Progenitor cell of endocrine pancreas (in vitro differentiated cells): ENCODE data around the gene ADAMTS7. TPM values are rescaled to one million over a fixed set of nuclear protein-coding genes. Genes with fewer than 3 reads are reported as not detected.
"Not testable (repeated sequence)": the region's sequence is repeated elsewhere in the genome, so short reads cannot be mapped to it uniquely, and the experiment has no call there.

Experiments used
- DNase-seq: peaks from one replicate; pipeline ENCODE4 v3.0.0; 2021; ENCODE audit warnings: low spot score; ENCODE audit not compliant: unreplicated experiment
- H3K27ac Mint-ChIP-seq: 2 replicates; pipeline ENCODE4 v1.8.0; 2021; ENCODE audit warnings: mild to moderate bottlenecking, moderate library complexity, mixed read lengths
- H3K27me3 Mint-ChIP-seq: 2 replicates; pipeline ENCODE4 v1.8.0; 2021; ENCODE audit warnings: mixed read lengths
- H3K36me3 Mint-ChIP-seq: 2 replicates; pipeline ENCODE4 v1.8.0; 2022; ENCODE audit warnings: mixed read lengths; ENCODE audit not compliant: insufficient read depth
- H3K4me1 Mint-ChIP-seq: 2 replicates; pipeline ENCODE4 v1.8.0; 2021; ENCODE audit warnings: low read depth, mixed read lengths
- H3K4me3 Mint-ChIP-seq: 2 replicates; pipeline ENCODE4 v1.8.0; 2021; ENCODE audit warnings: low read depth, mild to moderate bottlenecking, moderate library complexity, mixed read lengths
- H3K9me3 Mint-ChIP-seq: 2 replicates; pipeline ENCODE4 v1.8.0; 2021; ENCODE audit warnings: low read depth, mixed read lengths
- CTCF ChIP-seq: fragments of 200-600 bp; sonication (generic); IDR thresholded peaks from one replicate; pipeline ENCODE4 v1.5.0; 2021; ENCODE audit warnings: antibody characterized with exemption, mild to moderate bottlenecking; ENCODE audit not compliant: unreplicated experiment
- total RNA-seq: library from RNA; stranded (reverse); gene quantifications from 2 replicates; pipeline ENCODE4 v1.2.1, GENCODE V29; 2021

The ADAMTS7 gene
- total RNA-seq, 1 donor from 2014 or later: 127 TPM

- H3K9me3 Mint-ChIP-seq: no peaks in the 10 kb centered on the region
- no peaks in the 10 kb centered on the region for H3K4me1 Mint-ChIP-seq
- H3K4me3 Mint-ChIP-seq: no peak overlapping the region
Observed at GRCh38 chr15:78767331-78767951, 43.8 kb downstream of the ADAMTS7 start.

GRCh38 chr15:78766641-78767071, 44.6 kb downstream of the ADAMTS7 start:
- not testable (repeated sequence) for H3K27me3 Mint-ChIP-seq, H3K27ac Mint-ChIP-seq, H3K4me1 Mint-ChIP-seq, DNase-seq, H3K4me3 Mint-ChIP-seq, H3K36me3 Mint-ChIP-seq, H3K9me3 Mint-ChIP-seq

More at GRCh38 chr15:78767331-78767951, 43.8 kb downstream of the ADAMTS7 start:
- H3K36me3 Mint-ChIP-seq: peaks cover 2% of the 10 kb centered on the region
- no peak overlapping the region for H3K27ac Mint-ChIP-seq
- H3K27me3 Mint-ChIP-seq: no peaks in the 10 kb centered on the region
- DNase-seq: no peak
- TF ChIP-seq CTCF: no peak

GRCh38 chr15:78766041-78766440, 45.2 kb downstream of the ADAMTS7 start:
- no peaks in the 10 kb centered on the region for H3K27me3 Mint-ChIP-seq
- H3K4me3 Mint-ChIP-seq: no peak overlapping the region
- peaks cover 1% of the 10 kb centered on the region for H3K36me3 Mint-ChIP-seq
- H3K9me3 Mint-ChIP-seq: no peaks in the 10 kb centered on the region
- no peak overlapping the region for H3K27ac Mint-ChIP-seq
- DNase-seq: no peak
- no peaks in the 10 kb centered on the region for H3K4me1 Mint-ChIP-seq
- no peak for TF ChIP-seq CTCF

GRCh38 chr15:78765154-78765860, 46.0 kb downstream of the ADAMTS7 start:
- H3K4me3 Mint-ChIP-seq, H3K27me3 Mint-ChIP-seq, H3K27ac Mint-ChIP-seq, H3K4me1 Mint-ChIP-seq, DNase-seq, H3K9me3 Mint-ChIP-seq, H3K36me3 Mint-ChIP-seq: not testable (repeated sequence)

GRCh38 chr15:78764340-78765153, 46.7 kb downstream of the ADAMTS7 start:
- H3K27me3 Mint-ChIP-seq, DNase-seq: not testable (repeated sequence)

GRCh38 chr15:78763796-78764241, 47.4 kb downstream of the ADAMTS7 start:
- Mint-ChIP-seq H3K27me3 (no peaks in the 10 kb centered on the region), H3K4me3 (no peak overlapping the region), H3K9me3 (no peaks in the 10 kb centered on the region), H3K4me1 (no peaks in the 10 kb centered on the region), H3K36me3 (peaks cover 1% of the 10 kb centered on the region), H3K27ac (peak overlapping the region; percentile 79)
- no peak for DNase-seq
- no peak for TF ChIP-seq CTCF

More at GRCh38 chr15:78764340-78765153, 46.7 kb downstream of the ADAMTS7 start:
- not testable (repeated sequence) for H3K36me3 Mint-ChIP-seq, H3K9me3 Mint-ChIP-seq, H3K4me1 Mint-ChIP-seq, H3K4me3 Mint-ChIP-seq
- H3K27ac Mint-ChIP-seq: peak overlapping the region; percentile 79
